Measurements from ENCODE around the gene SNX33.

DNA sequence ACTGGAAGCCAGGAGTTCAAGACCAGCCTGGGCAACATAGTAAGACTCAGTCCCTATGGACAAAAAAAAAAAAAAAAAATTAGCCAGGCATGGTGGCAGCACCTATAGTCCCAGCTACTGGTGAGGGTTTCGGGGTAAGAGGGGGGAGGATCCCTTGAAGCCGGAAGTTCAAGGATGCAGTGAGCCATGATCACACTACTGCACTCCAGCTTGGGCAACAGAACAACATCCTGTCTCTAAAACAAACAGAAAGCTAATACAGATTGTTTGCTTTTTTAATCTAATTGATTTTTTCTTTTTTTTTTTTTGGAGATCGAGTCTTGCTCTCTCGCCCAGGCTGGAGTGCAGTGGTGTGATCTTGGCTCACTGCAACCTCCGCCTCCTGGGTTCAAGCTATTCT is 6.1 kb upstream of the SNX33 start:
- TF ChIP-seq, protein P1, sequence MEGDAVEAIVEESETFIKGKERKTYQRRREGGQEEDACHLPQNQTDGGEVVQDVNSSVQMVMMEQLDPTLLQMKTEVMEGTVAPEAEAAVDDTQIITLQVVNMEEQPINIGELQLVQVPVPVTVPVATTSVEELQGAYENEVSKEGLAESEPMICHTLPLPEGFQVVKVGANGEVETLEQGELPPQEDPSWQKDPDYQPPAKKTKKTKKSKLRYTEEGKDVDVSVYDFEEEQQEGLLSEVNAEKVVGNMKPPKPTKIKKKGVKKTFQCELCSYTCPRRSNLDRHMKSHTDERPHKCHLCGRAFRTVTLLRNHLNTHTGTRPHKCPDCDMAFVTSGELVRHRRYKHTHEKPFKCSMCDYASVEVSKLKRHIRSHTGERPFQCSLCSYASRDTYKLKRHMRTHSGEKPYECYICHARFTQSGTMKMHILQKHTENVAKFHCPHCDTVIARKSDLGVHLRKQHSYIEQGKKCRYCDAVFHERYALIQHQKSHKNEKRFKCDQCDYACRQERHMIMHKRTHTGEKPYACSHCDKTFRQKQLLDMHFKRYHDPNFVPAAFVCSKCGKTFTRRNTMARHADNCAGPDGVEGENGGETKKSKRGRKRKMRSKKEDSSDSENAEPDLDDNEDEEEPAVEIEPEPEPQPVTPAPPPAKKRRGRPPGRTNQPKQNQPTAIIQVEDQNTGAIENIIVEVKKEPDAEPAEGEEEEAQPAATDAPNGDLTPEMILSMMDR (IDR thresholded peaks at IDR 0.05; ENCODE audit: insufficient read depth, low read length, poor library complexity, severe bottlenecking), result no peak
- TF ChIP-seq EZH2phosphoT487 (conservative IDR thresholded peaks at IDR 0.05; ENCODE audit: low read length), result no peak

Measured in SU-DHL-6 (cell line).